Left lung (tissue), 10 donors: Measurements from ENCODE around the gene PIP4K2A. TPM values are rescaled to one million over a fixed set of nuclear protein-coding genes. Genes with fewer than 3 reads are reported as not detected.
"Not testable (repeated sequence)": the region's sequence is repeated elsewhere in the genome, so short reads cannot be mapped to it uniquely, and the experiment has no call there.

Source experiments
- ATAC-seq: fragments of 200-7000 bp; cut with Tn5 transposase; one replicate; pipeline ENCODE4 v1.9.1; 2020; ENCODE audit warnings: moderate library complexity
- DNase-seq, 4 donors: peaks; one replicate each; pipeline ENCODE4 v3.0.0-alpha.2; 2013 to 2020
- H3K27ac ChIP-seq, 2 donors: fragments of 200-600 bp; sonication (generic) in 1 of 2; one replicate each; pipeline versions ENCODE4 v1.5.0 to v1.8.0; 2020 to 2021
- H3K27me3 ChIP-seq, 2 donors: fragments of 200-600 bp; sonication (generic) in 1 of 2; one replicate each; pipeline versions ENCODE4 v1.5.0 to v1.8.0; 2020 to 2021
- H3K36me3 ChIP-seq, 2 donors: fragments of 200-600 bp; sonication (generic) in 1 of 2; one replicate each; pipeline versions ENCODE4 v1.5.0 to v1.8.0; 2020 to 2021
- H3K4me1 ChIP-seq, 2 donors: fragments of 200-600 bp; one replicate each; pipeline ENCODE4 v1.8.0; 2021
- H3K4me3 ChIP-seq, 2 donors: fragments of 200-600 bp; sonication (generic) in 1 of 2; one replicate each; pipeline versions ENCODE4 v1.5.0 to v1.8.0; 2020 to 2021; ENCODE audit warnings: mild to moderate bottlenecking in 1 of 2
- H3K9me3 ChIP-seq, 2 donors: fragments of 200-600 bp; sonication (generic) in 1 of 2; one replicate each; pipeline versions ENCODE4 v1.5.0 to v1.8.0; 2020 to 2021
- CTCF ChIP-seq, 2 donors: fragments of 200-600 bp; sonication (generic) in 1 of 2; IDR thresholded peaks; one replicate each; pipeline versions ENCODE4 v1.5.0 to v1.8.0; 2021; ENCODE audit warnings: antibody characterized with exemption in 2 of 2
- intact Hi-C, 2 donors: fragments of 100-400 bp; cut with DNase I; formaldehyde crosslinking; loops; one replicate each; pipeline versions ENCODE4 v1.11.2 to v1.14.2; 2022
- polyA plus RNA-seq, 6 donors: library from polyadenylated mRNA; unstranded; fragments of 120-200 nt; gene quantifications; one replicate each; pipeline ENCODE4 v1.2.1, GENCODE V29; 2013; ENCODE audit not compliant: insufficient read length in 6 of 6
- total RNA-seq, 2 donors: library from RNA; stranded (reverse); fragmentation: NEBNext Ultra II Directional; extraction: Animal tissue kit (Norgen Biotek cat#: 25700); gene quantifications; one replicate each; pipeline ENCODE4 v1.2.1, GENCODE V29; 2021
- donor health status: DM: no; HTN: yes; CAD: no.
- donor health status: DM: no; HTN: no; CAD: no.

Gene PIP4K2A
- total and polyA plus RNA-seq, 8 donors, result 24.9 to 53.8 (median 29.5) TPM

GRCh38 chr10:22698941-22699440 is 15.4 kb downstream of the PIP4K2A start:
- Histone ChIP-seq H3K4me3 (no peak overlapping the region), H3K9me3 (no peaks in the 10 kb centered on the region), H3K27ac (no peak overlapping the region), H3K27me3 (no peaks in the 10 kb centered on the region), H3K36me3 (no peaks in the 10 kb centered on the region), H3K4me1 (peaks cover 4 to 50% of the 10 kb centered on the region in 2 donors)
- DNase-seq (no peak), ATAC-seq (no peak)
- no peak for TF ChIP-seq CTCF (IDR thresholded peaks at IDR 0.05)
- intact Hi-C loops, result no loop called here

GRCh38 chr10:22697800-22698199 is 16.6 kb downstream of the PIP4K2A start:
- no peak for TF ChIP-seq CTCF (IDR thresholded peaks at IDR 0.05)
- H3K27ac ChIP-seq, result no peak overlapping the region
- no peak overlapping the region for H3K4me3 ChIP-seq
- peaks cover 7 to 51% of the 10 kb centered on the region in 2 donors for H3K4me1 ChIP-seq
- ATAC-seq, result no peak
- no peak for DNase-seq
- intact Hi-C loops, result no loop called here
- H3K27me3 ChIP-seq, result no peaks in the 10 kb centered on the region
- H3K36me3 ChIP-seq, result no peaks in the 10 kb centered on the region
- no peaks in the 10 kb centered on the region for H3K9me3 ChIP-seq

GRCh38 chr10:22697101-22697500 is 17.3 kb downstream of the PIP4K2A start:
- no peak for TF ChIP-seq CTCF (IDR thresholded peaks at IDR 0.05)
- H3K27ac ChIP-seq, result no peak overlapping the region
- peaks cover 7 to 48% of the 10 kb centered on the region in 2 donors for H3K4me1 ChIP-seq
- H3K36me3 ChIP-seq, result no peaks in the 10 kb centered on the region
- ATAC-seq (no peak), DNase-seq (no peak)
- H3K9me3 ChIP-seq, result no peaks in the 10 kb centered on the region
- intact Hi-C loops, result no loop called here
- H3K4me3 ChIP-seq, result no peak overlapping the region
- no peaks in the 10 kb centered on the region for H3K27me3 ChIP-seq

GRCh38 chr10:22693860-22694259 is 20.5 kb downstream of the PIP4K2A start:
- no peak overlapping the region for H3K27ac ChIP-seq
- no peak for TF ChIP-seq CTCF (IDR thresholded peaks at IDR 0.05)
- intact Hi-C loops, result no loop called here
- peaks cover 10 to 51% of the 10 kb centered on the region in 2 donors for H3K4me1 ChIP-seq
- ATAC-seq, result no peak
- H3K9me3 ChIP-seq, result no peaks in the 10 kb centered on the region
- H3K36me3 ChIP-seq, result no peaks in the 10 kb centered on the region
- DNase-seq, result no peak
- H3K27me3 ChIP-seq, result no peaks in the 10 kb centered on the region
- H3K4me3 ChIP-seq, result no peak overlapping the region

- no peak for TF ChIP-seq CTCF (IDR thresholded peaks at IDR 0.05)
- Histone ChIP-seq H3K9me3 (no peaks in the 10 kb centered on the region), H3K27ac (no peak overlapping the region), H3K27me3 (no peaks in the 10 kb centered on the region), H3K36me3 (no peaks in the 10 kb centered on the region), H3K4me3 (no peak overlapping the region), H3K4me1 (peaks cover 10 to 50% of the 10 kb centered on the region in 2 donors)
- intact Hi-C loops, result no loop called here
- DNase-seq (no peak), ATAC-seq (peak; percentile 76)
Measured at GRCh38 chr10:22693371-22693784, 21.0 kb downstream of the PIP4K2A start.

- intact Hi-C loops, H3K4me3 ChIP-seq, H3K9me3 ChIP-seq, DNase-seq, H3K36me3 ChIP-seq, H3K27me3 ChIP-seq, H3K27ac ChIP-seq, ATAC-seq: not testable (repeated sequence)
- peaks cover 10 to 44% of the 10 kb centered on the region in 2 donors for H3K4me1 ChIP-seq
Measured at GRCh38 chr10:22692119-22692518, 22.3 kb downstream of the PIP4K2A start.
